ENCODE data around the gene RGS12.

The RGS12 gene

DNA sequence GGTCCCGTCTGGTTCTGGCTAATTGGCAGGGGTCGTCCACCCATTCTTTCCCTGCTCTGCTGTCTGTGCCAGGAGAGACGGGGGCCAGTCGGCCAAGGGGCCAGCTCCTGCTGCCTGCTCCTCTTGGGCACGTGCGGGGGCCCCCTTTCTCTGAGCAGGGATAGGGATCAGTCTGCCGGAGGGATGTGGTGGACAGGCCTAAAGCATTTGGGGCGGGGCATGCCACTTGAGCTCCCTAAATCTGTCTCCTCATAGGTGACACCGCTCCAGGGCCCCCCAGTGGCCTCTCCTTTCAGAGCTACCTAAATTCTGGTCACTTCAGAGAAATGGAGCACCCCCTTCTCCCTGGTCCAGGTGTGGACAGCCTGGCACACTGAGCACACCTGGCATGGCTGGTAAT lies 48.1 kb upstream of the RGS12 start:
- TF ChIP-seq, protein P1, sequence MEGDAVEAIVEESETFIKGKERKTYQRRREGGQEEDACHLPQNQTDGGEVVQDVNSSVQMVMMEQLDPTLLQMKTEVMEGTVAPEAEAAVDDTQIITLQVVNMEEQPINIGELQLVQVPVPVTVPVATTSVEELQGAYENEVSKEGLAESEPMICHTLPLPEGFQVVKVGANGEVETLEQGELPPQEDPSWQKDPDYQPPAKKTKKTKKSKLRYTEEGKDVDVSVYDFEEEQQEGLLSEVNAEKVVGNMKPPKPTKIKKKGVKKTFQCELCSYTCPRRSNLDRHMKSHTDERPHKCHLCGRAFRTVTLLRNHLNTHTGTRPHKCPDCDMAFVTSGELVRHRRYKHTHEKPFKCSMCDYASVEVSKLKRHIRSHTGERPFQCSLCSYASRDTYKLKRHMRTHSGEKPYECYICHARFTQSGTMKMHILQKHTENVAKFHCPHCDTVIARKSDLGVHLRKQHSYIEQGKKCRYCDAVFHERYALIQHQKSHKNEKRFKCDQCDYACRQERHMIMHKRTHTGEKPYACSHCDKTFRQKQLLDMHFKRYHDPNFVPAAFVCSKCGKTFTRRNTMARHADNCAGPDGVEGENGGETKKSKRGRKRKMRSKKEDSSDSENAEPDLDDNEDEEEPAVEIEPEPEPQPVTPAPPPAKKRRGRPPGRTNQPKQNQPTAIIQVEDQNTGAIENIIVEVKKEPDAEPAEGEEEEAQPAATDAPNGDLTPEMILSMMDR (IDR thresholded peaks at IDR 0.05; ENCODE audit: low read depth, low read length, poor library complexity, severe bottlenecking): no peak
- TF ChIP-seq EZH2phosphoT487 (IDR thresholded peaks at IDR 0.05; ENCODE audit: borderline replicate concordance, low read length): no peak
- no peaks in the 10 kb centered on the region for H3K27me3 ChIP-seq (ENCODE audit: control insufficient read depth, low read length)
- peaks cover 20% of the 10 kb centered on the region for H3K36me3 ChIP-seq (ENCODE audit: control insufficient read depth, low read length)
- H3K27ac ChIP-seq (ENCODE audit: low read depth, low read length): no peak overlapping the region
- 0 out of 2 replicates have a peak, but pooled peaks cover 3% of the 10 kb centered on the region for H3K4me1 ChIP-seq (ENCODE audit: control insufficient read depth, low read length)
- no peaks in the 10 kb centered on the region for H4K20me1 ChIP-seq (ENCODE audit: control insufficient read depth, insufficient read depth, low read depth, low read length)
- no peaks in the 10 kb centered on the region for H3F3A ChIP-seq (ENCODE audit: control insufficient read depth, insufficient read depth)
- H3K9me3 ChIP-seq (ENCODE audit: control insufficient read depth, insufficient read depth, low read length): no peaks in the 10 kb centered on the region
- no peak overlapping the region for H3K4me3 ChIP-seq (ENCODE audit: low read length)
- no peaks in the 10 kb centered on the region for H3K79me2 ChIP-seq (ENCODE audit: control insufficient read depth, low read length)
- no peaks in the 10 kb centered on the region for H3K9me2 ChIP-seq (replicated peaks; ENCODE audit: control insufficient read depth, low read length)
- no peak overlapping the region for H3K4me2 ChIP-seq (ENCODE audit: low read length)

DNA sequence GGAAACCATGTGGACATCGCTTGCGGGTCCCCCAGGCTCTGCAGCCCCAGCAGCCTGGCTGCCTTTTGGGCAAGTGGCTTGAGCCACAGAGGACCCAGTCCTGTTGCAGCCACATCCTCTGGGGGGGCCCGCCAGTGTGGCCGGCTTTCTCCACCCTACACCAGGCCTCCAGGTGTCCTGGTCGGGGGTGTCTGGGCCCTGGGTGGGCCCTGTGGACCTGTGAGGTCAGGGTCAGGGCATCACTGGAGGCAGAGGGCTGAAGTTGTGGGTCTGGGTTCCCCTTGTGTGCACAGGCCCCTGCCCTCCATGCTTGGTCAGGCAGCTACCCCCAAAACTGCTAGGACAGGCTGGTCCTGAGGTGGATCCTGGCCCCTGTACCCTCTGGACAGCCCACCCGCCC lies 47.1 kb upstream of the RGS12 start:
- Histone ChIP-seq H3K9me3 (ENCODE audit: control insufficient read depth, insufficient read depth, low read length) (no peaks in the 10 kb centered on the region), H3K9me2 (replicated peaks; ENCODE audit: control insufficient read depth, low read length) (no peaks in the 10 kb centered on the region), H3K4me1 (ENCODE audit: control insufficient read depth, low read length) (0 out of 2 replicates have a peak, but pooled peaks cover 3% of the 10 kb centered on the region), H3K27ac (ENCODE audit: low read depth, low read length) (no peak overlapping the region), H3K4me3 (ENCODE audit: low read length) (no peak overlapping the region), H3K79me2 (ENCODE audit: control insufficient read depth, low read length) (no peaks in the 10 kb centered on the region), H3K36me3 (ENCODE audit: control insufficient read depth, low read length) (peaks cover 13% of the 10 kb centered on the region; the same call in 1 of the 2 replicates), H3K4me2 (ENCODE audit: low read length) (no peak overlapping the region), H3F3A (ENCODE audit: control insufficient read depth, insufficient read depth) (no peaks in the 10 kb centered on the region), H4K20me1 (ENCODE audit: control insufficient read depth, insufficient read depth, low read depth, low read length) (no peaks in the 10 kb centered on the region), H3K27me3 (ENCODE audit: control insufficient read depth, low read length) (no peaks in the 10 kb centered on the region)
- TF ChIP-seq, protein P1 (IDR thresholded peaks at IDR 0.05; ENCODE audit: low read depth, low read length, poor library complexity, severe bottlenecking): no peak
- TF ChIP-seq EZH2phosphoT487 (IDR thresholded peaks at IDR 0.05; ENCODE audit: borderline replicate concordance, low read length): no peak

DNA sequence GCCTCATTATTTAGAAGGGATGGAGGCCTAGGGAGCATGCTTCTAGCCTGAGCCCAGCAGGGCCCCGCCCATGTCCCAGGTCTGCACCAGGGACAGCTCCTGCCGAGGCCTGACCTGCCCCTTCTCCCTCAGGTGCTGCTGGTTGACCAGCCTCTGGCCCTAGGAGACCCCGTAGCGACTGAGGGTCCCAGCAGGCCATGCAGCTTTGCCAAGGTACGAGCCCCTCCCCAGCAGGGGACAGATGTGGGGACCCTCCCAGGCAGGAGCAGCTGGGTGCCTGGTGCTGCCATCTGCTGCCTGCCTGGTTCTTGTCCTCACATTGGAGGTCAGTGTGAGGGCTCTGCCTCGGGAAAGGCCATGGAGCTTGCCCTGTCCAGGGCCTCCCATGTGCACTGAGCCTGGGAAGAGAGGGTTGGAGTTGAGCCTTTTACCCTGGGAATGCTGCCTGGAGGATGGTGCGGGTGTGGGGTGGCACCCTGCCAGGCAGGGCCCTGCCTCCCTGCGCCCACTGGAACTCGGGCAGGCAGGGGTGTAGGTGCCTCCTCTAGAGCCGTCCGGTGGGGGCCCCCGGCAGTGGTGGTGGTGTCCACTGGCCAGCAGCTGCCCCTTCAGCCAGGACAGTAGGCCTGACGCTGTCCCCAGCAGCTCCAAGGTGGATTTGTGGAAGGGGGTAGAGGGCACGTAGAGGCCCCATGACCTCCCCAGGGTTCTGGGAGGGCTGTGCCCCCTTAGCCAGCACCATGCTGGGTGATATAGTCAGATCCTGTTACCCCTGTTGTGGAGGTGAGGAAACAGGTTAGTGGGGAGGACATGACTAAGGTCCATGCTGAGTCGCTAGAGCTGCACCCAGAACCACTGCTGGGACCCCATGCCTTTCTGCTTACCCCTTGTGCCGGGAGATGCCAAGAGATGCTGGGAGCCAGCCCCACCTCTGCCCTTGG lies 46.1 kb upstream of the RGS12 start:
- TF ChIP-seq, protein P1 (IDR thresholded peaks at IDR 0.05; ENCODE audit: low read depth, low read length, poor library complexity, severe bottlenecking): peak; percentile 14
- TF ChIP-seq EZH2phosphoT487 (IDR thresholded peaks at IDR 0.05; ENCODE audit: borderline replicate concordance, low read length): no peak
- no peaks in the 10 kb centered on the region for H3K9me3 ChIP-seq (ENCODE audit: control insufficient read depth, insufficient read depth, low read length)
- no peak overlapping the region for H3K27ac ChIP-seq (ENCODE audit: low read depth, low read length)
- H3F3A ChIP-seq (ENCODE audit: control insufficient read depth, insufficient read depth): no peaks in the 10 kb centered on the region
- 0 out of 2 replicates have a peak, but pooled peaks cover 3% of the 10 kb centered on the region for H3K4me1 ChIP-seq (ENCODE audit: control insufficient read depth, low read length)
- H4K20me1 ChIP-seq (ENCODE audit: control insufficient read depth, insufficient read depth, low read depth, low read length): no peaks in the 10 kb centered on the region
- no peak overlapping the region for H3K4me3 ChIP-seq (ENCODE audit: low read length)
- H3K4me2 ChIP-seq (ENCODE audit: low read length): no peak overlapping the region
- H3K9me2 ChIP-seq (replicated peaks; ENCODE audit: control insufficient read depth, low read length): no peaks in the 10 kb centered on the region
- no peaks in the 10 kb centered on the region for H3K79me2 ChIP-seq (ENCODE audit: control insufficient read depth, low read length)
- H3K36me3 ChIP-seq (ENCODE audit: control insufficient read depth, low read length): peaks cover 6% of the 10 kb centered on the region; the same call in 1 of the 2 replicates
- H3K27me3 ChIP-seq (ENCODE audit: control insufficient read depth, low read length): no peaks in the 10 kb centered on the region
